Ishikawa (cell line): ENCODE results near the gene HS3ST4.

ENCODE experiments used
- EP300 ChIP-seq: IDR thresholded peaks from 2 replicates; pipeline ENCODE4 v1.6.1; 2012; ENCODE audit warnings: borderline replicate concordance
- FOXM1 ChIP-seq: IDR thresholded peaks from 2 replicates; pipeline ENCODE4 v1.6.1; 2012; ENCODE audit warnings: low read depth, borderline replicate concordance
- MAX ChIP-seq: IDR thresholded peaks from 2 replicates; pipeline ENCODE4 v1.6.1; 2012
- RAD21 ChIP-seq: IDR thresholded peaks from 2 replicates; pipeline ENCODE4 v1.6.1; 2012; ENCODE audit warnings: low read depth
- REST ChIP-seq: IDR thresholded peaks from 2 replicates; pipeline ENCODE4 v1.6.1; 2012; ENCODE audit warnings: low read depth, mild to moderate bottlenecking
- TAF1 ChIP-seq: IDR thresholded peaks from 2 replicates; pipeline ENCODE4 v1.6.1; 2012; ENCODE audit warnings: low read depth, mild to moderate bottlenecking
- TCF12 ChIP-seq: IDR thresholded peaks from 2 replicates; pipeline ENCODE4 v1.6.1; 2012; ENCODE audit warnings: low read depth

GRCh38 chr16:25823891-25824290 lies 132.1 kb downstream of the HS3ST4 start:
- no peak for TF ChIP-seq FOXM1
- no peak for TF ChIP-seq REST
- TF ChIP-seq TCF12 = no peak
- TF ChIP-seq TAF1 = no peak
- TF ChIP-seq RAD21 = no peak
- no peak for TF ChIP-seq MAX
- TF ChIP-seq EP300 = no peak
